H1 (cell line): ENCODE data around the gene FLNA.

Experiments
- CBX8 ChIP-seq: fragments of 300-800, 300-1000 bp; sonication (generic); IDR thresholded peaks from 2 replicates; pipeline ENCODE4 v1.7.1; 2016; ENCODE audit warnings: low read depth, low read length, borderline replicate concordance
- CEBPB ChIP-seq: IDR thresholded peaks from 2 replicates; pipeline ENCODE4 v1.6.1; 2012; ENCODE audit warnings: low read depth, low read length
- EP300 ChIP-seq, 2 experiments: IDR thresholded peaks; 1 replicate in 1 of 2; 2 replicates in 1 of 2; pipeline ENCODE4 v1.6.1; 2011 to 2012; ENCODE audit warnings: low read depth in 2 of 2, low read length in 2 of 2, mild to moderate bottlenecking in 2 of 2, borderline replicate concordance in 1 of 2, inconsistent platforms in 1 of 2, moderate library complexity in 1 of 2
- EZH2 ChIP-seq: fragments of 200-600 bp; sonication (generic); IDR thresholded peaks from 2 replicates; pipeline ENCODE4 v1.7.1; 2012; ENCODE audit warnings: low read depth, mild to moderate bottlenecking, moderate library complexity, low read length, inconsistent platforms; ENCODE audit not compliant: severe bottlenecking
- FOSL1 ChIP-seq: IDR thresholded peaks from 2 replicates; pipeline ENCODE4 v1.6.1; 2011; ENCODE audit warnings: mild to moderate bottlenecking, low read depth, low read length, moderate library complexity; ENCODE audit not compliant: insufficient read depth
- HDAC2 ChIP-seq, 2 experiments: fragments of 300-600 bp in 1 of 2; sonication (generic) in 1 of 2; IDR thresholded peaks; 2 replicates each; pipeline ENCODE4 v1.6.1; 2011 to 2012; ENCODE audit warnings: low read depth in 2 of 2, low read length in 2 of 2, mild to moderate bottlenecking in 2 of 2, moderate library complexity in 2 of 2, borderline replicate concordance in 1 of 2, inconsistent platforms in 1 of 2
- MAFK ChIP-seq: IDR thresholded peaks from 2 replicates; pipeline ENCODE4 v1.6.1; 2012; ENCODE audit warnings: low read depth, mild to moderate bottlenecking, improper control_type of control experiment, low read length
- POLR2A ChIP-seq, 2 experiments: IDR thresholded peaks; 1 replicate in 1 of 2; 2 replicates in 1 of 2; pipeline ENCODE4 v1.6.1; 2011; ENCODE audit warnings: low read depth in 2 of 2, low read length in 2 of 2, mild to moderate bottlenecking in 2 of 2; ENCODE audit errors: control extremely low read depth in 1 of 2
- POLR2AphosphoS5 ChIP-seq: IDR thresholded peaks from 2 replicates; pipeline ENCODE4 v1.6.1; 2011; ENCODE audit warnings: low read depth, low read length
- RFX5 ChIP-seq: IDR thresholded peaks from 2 replicates; pipeline ENCODE4 v1.6.1; 2011; ENCODE audit warnings: low read depth, low read length, improper control_type of control experiment, borderline replicate concordance
- TAF1 ChIP-seq: IDR thresholded peaks from 2 replicates; pipeline ENCODE4 v1.6.1; 2011; ENCODE audit warnings: mild to moderate bottlenecking, low read depth, low read length
- TF ChIP-seq, protein P1 (sequence below), 3 experiments: IDR thresholded peaks; 1 replicate in 2 of 3; 2 replicates in 1 of 3; pipeline versions ENCODE4 v1.5.1 to v1.6.1; 2011; ENCODE audit warnings: low read length in 3 of 3, mild to moderate bottlenecking in 3 of 3, inconsistent platforms in 2 of 3, low read depth in 1 of 3, moderate library complexity in 1 of 3; ENCODE audit not compliant: insufficient read depth in 1 of 3; ENCODE audit errors: control extremely low read depth in 1 of 3

GRCh38 chrX:154304846-154305245 is 69.6 kb downstream of the FLNA start:
- TF ChIP-seq EZH2 (no peak), CEBPB (no peak), FOSL1 (no peak), POLR2AphosphoS5 (no peak), MAFK (no peak), EP300 (IDR thresholded peaks at IDR 0.05; ENCODE audit: borderline replicate concordance in 1 of 2, low read depth in 2 of 2, low read length in 2 of 2) (no peak), POLR2A (IDR thresholded peaks at IDR 0.05; ENCODE audit: control extremely low read depth in 1 of 2, low read depth in 2 of 2, low read length in 2 of 2) (no peak), RFX5 (no peak), CBX8 (no peak), HDAC2 (IDR thresholded peaks at IDR 0.05; ENCODE audit: borderline replicate concordance in 1 of 2, low read depth in 2 of 2, low read length in 2 of 2) (no peak), TAF1 (no peak)
- TF ChIP-seq, protein P1, sequence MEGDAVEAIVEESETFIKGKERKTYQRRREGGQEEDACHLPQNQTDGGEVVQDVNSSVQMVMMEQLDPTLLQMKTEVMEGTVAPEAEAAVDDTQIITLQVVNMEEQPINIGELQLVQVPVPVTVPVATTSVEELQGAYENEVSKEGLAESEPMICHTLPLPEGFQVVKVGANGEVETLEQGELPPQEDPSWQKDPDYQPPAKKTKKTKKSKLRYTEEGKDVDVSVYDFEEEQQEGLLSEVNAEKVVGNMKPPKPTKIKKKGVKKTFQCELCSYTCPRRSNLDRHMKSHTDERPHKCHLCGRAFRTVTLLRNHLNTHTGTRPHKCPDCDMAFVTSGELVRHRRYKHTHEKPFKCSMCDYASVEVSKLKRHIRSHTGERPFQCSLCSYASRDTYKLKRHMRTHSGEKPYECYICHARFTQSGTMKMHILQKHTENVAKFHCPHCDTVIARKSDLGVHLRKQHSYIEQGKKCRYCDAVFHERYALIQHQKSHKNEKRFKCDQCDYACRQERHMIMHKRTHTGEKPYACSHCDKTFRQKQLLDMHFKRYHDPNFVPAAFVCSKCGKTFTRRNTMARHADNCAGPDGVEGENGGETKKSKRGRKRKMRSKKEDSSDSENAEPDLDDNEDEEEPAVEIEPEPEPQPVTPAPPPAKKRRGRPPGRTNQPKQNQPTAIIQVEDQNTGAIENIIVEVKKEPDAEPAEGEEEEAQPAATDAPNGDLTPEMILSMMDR (IDR thresholded peaks at IDR 0.05; ENCODE audit: control extremely low read depth in 1 of 3, insufficient read depth in 1 of 3, low read depth in 1 of 3, low read length in 3 of 3): no peak
